ENCODE measurements around the gene ZDHHC8. TPM values are rescaled to one million over a fixed set of nuclear protein-coding genes. Genes with fewer than 3 reads are reported as not detected.
A peak's percentile ranks its signal among the peaks of the same experiment; 100 is the strongest.

The ZDHHC8 gene
- total RNA-seq, 3 donors from 2014 or later: 10.2 to 14.1 (median 11.2) TPM

GRCh38 chr22:20128619-20128901 lies 3.0 kb upstream of the ZDHHC8 start:
- TF ChIP-seq POLR2A (IDR thresholded peaks at IDR 0.05) (no peak), POLR2AphosphoS5 (IDR thresholded peaks at IDR 0.05) (no peak), CTCF (IDR thresholded peaks at IDR 0.05) (no peak)

DNA sequence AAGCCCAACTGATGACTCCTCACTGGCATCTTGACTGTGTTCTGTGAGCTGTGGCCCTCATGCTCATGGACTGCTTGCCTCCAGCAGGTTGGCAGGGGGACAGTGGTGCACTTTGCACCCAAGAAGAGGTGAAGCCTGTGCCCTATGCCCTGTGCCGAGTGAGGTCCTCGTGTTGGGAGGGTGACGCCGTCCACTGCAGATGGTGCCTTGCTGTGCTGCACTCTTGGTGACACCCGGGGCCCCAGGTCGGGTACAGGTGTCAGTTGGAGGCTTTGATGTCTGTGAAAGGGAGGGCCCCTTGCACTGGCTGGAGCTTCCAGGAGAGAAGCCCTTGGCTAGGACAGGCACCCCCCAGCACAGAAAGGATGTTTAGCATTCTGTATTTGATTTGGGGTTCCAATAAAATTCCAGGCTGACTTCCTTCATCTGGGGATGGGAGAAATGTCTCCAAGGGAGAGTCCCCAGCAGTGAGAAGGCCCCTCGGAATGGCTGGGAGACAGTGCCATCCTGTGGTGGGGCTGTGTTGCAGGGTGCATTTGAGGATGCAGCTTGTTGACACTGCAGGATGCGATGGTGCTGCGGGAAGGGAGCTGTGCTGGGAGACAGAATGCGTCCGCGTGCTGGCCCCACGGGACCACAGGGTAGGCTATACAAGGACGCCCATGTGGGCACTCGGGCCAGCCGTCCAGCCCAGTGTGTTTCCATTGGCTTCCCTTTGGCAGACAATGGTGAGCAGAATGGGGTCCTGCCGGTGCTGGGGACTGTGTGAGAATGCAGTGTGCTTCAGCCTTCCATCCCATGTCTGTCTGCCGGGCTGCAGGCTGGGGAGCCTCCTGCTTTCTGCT lies 2.5 kb upstream of the ZDHHC8 start:
- no peaks in the 10 kb centered on the region for H3K27me3 ChIP-seq
- intact Hi-C loops (cut with DNase I; ENCODE audit: low total_unique reads): no loop called here
- no peak for DNase-seq (ENCODE audit: low spot score in 2 of 2)
- no peaks in the 10 kb centered on the region for H3K9me3 ChIP-seq
- H3K4me1 ChIP-seq: peaks cover 7 to 10% of the 10 kb centered on the region in 2 donors
- TF ChIP-seq POLR2AphosphoS5 (IDR thresholded peaks at IDR 0.05): no peak
- no peak for TF ChIP-seq CTCF (IDR thresholded peaks at IDR 0.05)
- TF ChIP-seq POLR2A (IDR thresholded peaks at IDR 0.05): no peak
- no peak overlapping the region for H3K27ac ChIP-seq
- no peaks in the 10 kb centered on the region for H3K36me3 ChIP-seq
- no peak overlapping the region for H3K4me3 ChIP-seq

More at GRCh38 chr22:20128619-20128901, 3.0 kb upstream of the ZDHHC8 start:
- no peak overlapping the region for H3K27ac ChIP-seq
- H3K27me3 ChIP-seq: no peaks in the 10 kb centered on the region
- peaks cover 7 to 10% of the 10 kb centered on the region in 2 donors for H3K4me1 ChIP-seq
- intact Hi-C loops (cut with DNase I; ENCODE audit: low total_unique reads): no loop called here
- H3K9me3 ChIP-seq: no peaks in the 10 kb centered on the region
- no peak for DNase-seq (ENCODE audit: low spot score in 2 of 2)
- H3K36me3 ChIP-seq: no peaks in the 10 kb centered on the region
- no peak overlapping the region for H3K4me3 ChIP-seq

- Histone ChIP-seq H3K4me3 (no peak overlapping the region), H3K36me3 (no peaks in the 10 kb centered on the region), H3K9me3 (no peaks in the 10 kb centered on the region), H3K27ac (no peak overlapping the region), H3K4me1 (peaks cover 7 to 10% of the 10 kb centered on the region in 2 donors), H3K27me3 (no peaks in the 10 kb centered on the region)
- intact Hi-C loops (cut with DNase I; ENCODE audit: low total_unique reads): no loop called here
- no peak for DNase-seq (ENCODE audit: low spot score in 2 of 2)
- TF ChIP-seq POLR2A (IDR thresholded peaks at IDR 0.05) (no peak), CTCF (IDR thresholded peaks at IDR 0.05) (no peak), POLR2AphosphoS5 (IDR thresholded peaks at IDR 0.05) (no peak)
These were observed 1.9 kb upstream of the ZDHHC8 start for GRCh38 chr22:20129747-20130014.

DNA sequence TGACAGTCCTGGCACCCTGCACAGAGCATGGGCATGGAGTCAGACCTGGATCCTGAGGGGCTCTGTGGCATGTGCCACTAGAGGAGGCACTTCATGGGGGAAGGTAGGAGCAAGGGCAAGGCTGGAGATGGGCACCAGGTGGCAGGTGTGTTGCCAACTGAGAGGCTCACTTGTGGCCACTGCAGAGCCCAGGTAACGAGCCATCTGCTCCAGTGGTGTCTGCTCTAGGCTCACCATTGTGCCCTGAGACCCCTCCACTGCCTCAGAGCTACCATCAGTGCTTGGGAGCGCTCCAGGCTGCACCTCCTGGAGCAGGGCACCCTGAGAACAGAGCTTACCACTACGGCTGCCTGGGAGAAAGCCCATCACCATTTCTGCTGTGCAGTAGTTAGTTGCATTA lies 1.3 kb upstream of the ZDHHC8 start:
- no peak for TF ChIP-seq CTCF (IDR thresholded peaks at IDR 0.05)
- TF ChIP-seq POLR2AphosphoS5 (IDR thresholded peaks at IDR 0.05): no peak
- TF ChIP-seq POLR2A (IDR thresholded peaks at IDR 0.05): no peak
- H3K36me3 ChIP-seq: no peaks in the 10 kb centered on the region
- peaks cover 7 to 10% of the 10 kb centered on the region in 2 donors for H3K4me1 ChIP-seq
- peak overlapping the region; percentile 89 to 97 for H3K27ac ChIP-seq
- peak overlapping the region in 2 of 3 donors; percentile 99 for H3K4me3 ChIP-seq
- H3K27me3 ChIP-seq: no peaks in the 10 kb centered on the region
- intact Hi-C loops (cut with DNase I; ENCODE audit: low total_unique reads): no loop called here
- H3K9me3 ChIP-seq: no peaks in the 10 kb centered on the region
- DNase-seq (ENCODE audit: low spot score in 2 of 2): no peak

GRCh38 chr22:20130731-20131596 lies 640 bp upstream of the ZDHHC8 start:
- DNase-seq (ENCODE audit: low spot score in 2 of 2): peak; percentile 69 to 76
- Histone ChIP-seq H3K4me1 (peaks cover 7 to 10% of the 10 kb centered on the region in 2 donors), H3K27ac (peak overlapping the region; percentile 89 to 97), H3K27me3 (no peaks in the 10 kb centered on the region), H3K9me3 (no peaks in the 10 kb centered on the region), H3K36me3 (no peaks in the 10 kb centered on the region), H3K4me3 (peak overlapping the region; percentile 80 to 99 (median 99))
- TF ChIP-seq POLR2AphosphoS5 (IDR thresholded peaks at IDR 0.05) (no peak), CTCF (IDR thresholded peaks at IDR 0.05) (no peak), POLR2A (IDR thresholded peaks at IDR 0.05) (no peak)
- intact Hi-C loops (cut with DNase I; ENCODE audit: low total_unique reads): no loop called here

Data from breast epithelium (tissue), 4 donors.